IPS-15b (cell line): Measurements from ENCODE around the gene LRP11.

Experiments
- H3K27me3 ChIP-seq: one replicate; pipeline ENCODE4 v1.6.1; 2013; ENCODE audit warnings: low read length; ENCODE audit not compliant: control insufficient read depth, insufficient read depth
- H3K36me3 ChIP-seq: one replicate; pipeline ENCODE4 v1.6.1; 2013; ENCODE audit warnings: low read length; ENCODE audit not compliant: control insufficient read depth, insufficient read depth
- H3K4me1 ChIP-seq: one replicate; pipeline ENCODE4 v1.6.1; 2013; ENCODE audit warnings: mild to moderate bottlenecking, low read length; ENCODE audit not compliant: control insufficient read depth, insufficient read depth
- H3K4me3 ChIP-seq: one replicate; pipeline ENCODE4 v1.5.1; 2013; ENCODE audit warnings: low read depth, low read length
- H3K9ac ChIP-seq: one replicate; pipeline ENCODE4 v1.6.1; 2013; ENCODE audit warnings: low read depth, mild to moderate bottlenecking, low read length
- H3K9me3 ChIP-seq: one replicate; pipeline ENCODE4 v1.6.1; 2013; ENCODE audit warnings: mild to moderate bottlenecking, low read length; ENCODE audit not compliant: control insufficient read depth, insufficient read depth

The LRP11 gene

DNA sequence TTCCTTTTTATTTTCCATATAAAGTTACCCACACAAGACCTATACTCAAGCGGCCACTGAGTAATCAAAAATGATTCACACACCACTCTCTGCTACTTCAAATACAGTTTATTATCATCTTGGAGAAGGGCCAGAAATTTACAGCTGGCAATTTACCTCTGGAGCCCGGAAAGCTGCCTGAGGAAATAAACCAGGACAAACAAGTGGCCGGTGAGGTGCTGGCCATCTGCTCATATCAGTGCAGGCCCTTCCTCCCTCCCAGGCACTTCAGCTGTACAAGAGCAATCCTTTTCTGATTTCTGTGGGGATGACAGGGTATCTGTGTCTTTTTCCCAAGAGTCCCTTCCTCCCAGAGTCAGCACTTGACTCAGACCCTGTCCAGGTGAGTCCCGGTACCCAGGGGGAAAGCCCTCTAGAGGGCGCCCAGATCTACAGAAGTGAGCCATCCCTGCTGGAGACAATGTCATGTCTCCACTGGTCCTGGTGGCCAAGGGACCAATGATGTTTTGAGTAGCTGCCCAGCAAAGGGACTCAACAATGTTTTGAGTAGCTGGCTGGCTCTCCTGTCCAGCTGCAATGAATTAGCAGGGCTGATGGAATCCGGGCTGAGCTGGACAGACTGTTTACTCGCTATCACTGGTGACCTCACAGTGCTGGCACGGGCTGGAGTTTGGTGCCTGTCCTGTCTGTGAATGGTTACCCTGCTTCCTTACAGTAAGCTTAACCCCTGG is 23.6 kb downstream of the LRP11 start:
- no peaks in the 10 kb centered on the region for H3K27me3 ChIP-seq
- H3K9ac ChIP-seq = no peak overlapping the region
- no peaks in the 10 kb centered on the region for H3K36me3 ChIP-seq
- no peak overlapping the region for H3K4me3 ChIP-seq
- no peaks in the 10 kb centered on the region for H3K4me1 ChIP-seq
- no peaks in the 10 kb centered on the region for H3K9me3 ChIP-seq

DNA sequence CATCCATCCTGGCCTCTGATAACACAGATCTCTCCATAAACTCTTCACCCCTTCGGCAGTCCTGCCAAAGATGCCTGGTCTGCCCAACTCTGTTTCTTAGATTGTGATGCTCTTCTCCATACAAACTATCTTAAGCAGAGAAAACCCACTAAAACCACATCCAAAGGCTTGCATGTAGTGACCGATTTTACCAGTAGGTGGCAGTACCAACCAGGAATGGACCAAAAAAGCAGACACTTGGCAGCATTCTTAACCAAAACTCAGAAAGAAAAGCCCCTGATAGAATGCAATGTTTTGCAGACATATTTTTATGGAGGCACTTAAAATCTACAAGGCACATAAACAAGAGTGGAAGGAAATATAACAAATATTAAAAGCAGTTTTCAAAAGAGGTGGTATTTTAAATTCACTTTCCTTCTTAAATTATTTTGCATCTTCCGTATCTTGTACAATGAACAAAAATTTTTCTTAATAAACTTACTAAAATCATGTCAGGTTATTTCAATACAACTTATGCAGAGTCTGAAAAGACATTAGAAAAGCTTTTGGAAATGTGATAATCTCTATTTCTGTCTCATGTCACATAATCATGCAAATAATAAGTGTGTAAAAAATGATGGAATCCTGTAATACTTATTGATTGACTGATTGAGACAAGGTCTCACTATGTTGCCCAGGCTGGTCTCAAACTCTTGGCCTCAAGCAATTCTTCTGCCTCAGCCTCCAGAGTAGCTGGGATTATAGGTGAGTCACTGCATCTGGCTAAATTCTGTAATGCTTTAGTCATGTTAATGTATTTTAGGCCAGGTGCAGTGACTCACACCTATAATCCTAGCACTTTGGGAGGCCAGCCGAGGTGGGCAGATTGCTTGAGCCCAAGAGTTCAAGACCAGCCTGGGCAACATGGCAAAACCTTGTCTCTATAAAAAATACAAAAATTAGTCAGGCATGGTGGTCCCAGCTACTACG is 29.4 kb downstream of the LRP11 start:
- Histone ChIP-seq H3K27me3 (no peaks in the 10 kb centered on the region), H3K9ac (no peak overlapping the region), H3K9me3 (no peaks in the 10 kb centered on the region), H3K4me3 (no peak overlapping the region), H3K36me3 (no peaks in the 10 kb centered on the region), H3K4me1 (no peaks in the 10 kb centered on the region)

DNA sequence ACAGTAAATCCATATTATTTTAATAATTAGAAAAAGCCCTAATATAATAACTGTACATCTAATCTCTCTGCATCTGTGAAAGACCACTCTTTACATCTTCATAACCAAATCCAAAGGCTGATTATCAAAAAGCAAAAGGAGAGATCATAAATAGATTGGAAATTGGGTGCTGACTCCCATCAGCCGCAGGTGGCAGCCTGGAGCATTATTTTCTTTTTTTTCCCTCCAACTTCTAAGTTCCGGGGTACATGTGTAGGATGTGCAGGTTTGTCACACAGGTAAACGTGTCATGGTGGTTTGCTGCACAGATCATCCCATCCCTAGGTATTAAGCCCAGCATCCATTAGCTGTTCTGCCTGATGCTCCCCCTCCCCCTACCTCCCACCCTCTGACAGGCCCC is 30.5 kb downstream of the LRP11 start:
- H3K36me3 ChIP-seq = no peaks in the 10 kb centered on the region
- H3K9ac ChIP-seq = no peak overlapping the region
- H3K27me3 ChIP-seq = no peaks in the 10 kb centered on the region
- H3K9me3 ChIP-seq = no peaks in the 10 kb centered on the region
- no peak overlapping the region for H3K4me3 ChIP-seq
- no peaks in the 10 kb centered on the region for H3K4me1 ChIP-seq

DNA sequence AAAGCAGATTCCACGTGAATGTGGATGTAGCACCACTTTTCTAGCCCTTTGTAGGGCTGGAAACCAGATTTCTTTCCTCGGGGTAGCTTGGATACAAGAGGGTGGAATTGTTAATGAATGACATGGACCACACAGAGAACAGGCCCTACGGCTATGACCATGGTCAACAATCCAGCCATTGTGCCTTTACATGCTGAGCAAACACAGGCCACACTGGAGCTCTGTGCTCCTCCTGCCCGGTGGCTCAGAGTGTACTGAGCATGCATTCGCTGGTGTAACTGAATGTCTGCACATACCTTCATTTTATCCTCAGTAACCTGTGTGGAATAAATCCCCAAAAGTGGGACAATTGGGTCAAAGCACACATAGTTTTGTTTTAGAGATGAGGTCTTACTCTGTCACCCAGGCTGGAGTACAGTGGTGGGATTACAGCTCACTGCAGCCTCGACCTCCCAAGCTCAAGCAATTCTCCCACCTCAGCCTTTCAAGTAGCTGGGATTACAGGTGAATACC is 32.8 kb downstream of the LRP11 start:
- H3K4me3 ChIP-seq = no peak overlapping the region
- H3K9me3 ChIP-seq = no peaks in the 10 kb centered on the region
- no peak overlapping the region for H3K9ac ChIP-seq
- no peaks in the 10 kb centered on the region for H3K27me3 ChIP-seq
- no peaks in the 10 kb centered on the region for H3K4me1 ChIP-seq
- no peaks in the 10 kb centered on the region for H3K36me3 ChIP-seq

DNA sequence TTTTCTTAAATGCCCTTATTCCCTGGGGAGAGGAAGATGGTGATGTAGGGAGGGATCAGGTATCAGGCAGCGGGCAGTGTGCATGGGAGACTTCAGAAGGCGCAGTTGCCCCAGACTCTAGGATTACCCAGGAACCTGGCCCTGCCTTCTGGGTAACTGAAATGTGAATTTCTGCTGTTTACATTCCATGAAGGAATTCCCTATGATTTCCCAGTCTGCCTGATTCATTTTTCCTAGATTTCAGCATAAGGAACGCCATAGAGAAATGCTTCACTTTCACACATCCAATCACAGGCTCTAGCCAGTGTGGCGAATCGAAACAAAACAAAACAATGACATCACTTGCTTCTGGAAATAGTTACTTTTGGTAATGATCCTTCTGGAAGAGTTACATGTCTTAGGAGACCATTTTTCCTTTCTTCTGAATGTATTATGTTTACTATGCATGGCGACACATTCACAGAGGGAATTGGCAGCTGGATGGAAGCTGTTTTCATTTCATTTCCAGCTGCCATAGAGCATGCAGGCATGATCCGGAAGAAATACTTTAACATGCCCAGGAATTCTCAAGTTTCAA is 33.3 kb downstream of the LRP11 start:
- Histone ChIP-seq H3K27me3 (no peaks in the 10 kb centered on the region), H3K4me3 (no peak overlapping the region), H3K36me3 (no peaks in the 10 kb centered on the region), H3K9ac (no peak overlapping the region), H3K9me3 (no peaks in the 10 kb centered on the region), H3K4me1 (no peaks in the 10 kb centered on the region)

DNA sequence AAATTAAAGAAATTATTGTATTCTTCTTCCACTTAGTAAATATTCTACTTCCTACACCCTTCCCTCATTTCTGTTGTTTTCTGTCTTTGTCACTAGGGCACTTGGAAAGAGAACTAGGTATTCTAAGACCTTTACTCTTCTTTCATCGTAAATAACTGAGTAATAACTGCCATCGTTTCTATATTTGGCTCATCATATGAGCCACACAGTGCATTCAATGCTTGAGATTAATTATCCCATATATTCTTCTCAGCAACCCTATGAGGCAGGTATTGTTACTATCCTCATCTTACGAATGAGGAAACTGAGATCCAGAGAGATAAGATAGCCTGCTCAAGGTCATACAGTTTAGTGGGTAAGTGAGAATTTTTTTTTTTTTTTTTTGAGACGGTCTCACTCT is 38.9 kb downstream of the LRP11 start:
- no peaks in the 10 kb centered on the region for H3K9me3 ChIP-seq
- H3K27me3 ChIP-seq = no peaks in the 10 kb centered on the region
- H3K9ac ChIP-seq = no peak overlapping the region
- H3K4me3 ChIP-seq = no peak overlapping the region
- H3K36me3 ChIP-seq = peaks cover 2% of the 10 kb centered on the region
- H3K4me1 ChIP-seq = no peaks in the 10 kb centered on the region

DNA sequence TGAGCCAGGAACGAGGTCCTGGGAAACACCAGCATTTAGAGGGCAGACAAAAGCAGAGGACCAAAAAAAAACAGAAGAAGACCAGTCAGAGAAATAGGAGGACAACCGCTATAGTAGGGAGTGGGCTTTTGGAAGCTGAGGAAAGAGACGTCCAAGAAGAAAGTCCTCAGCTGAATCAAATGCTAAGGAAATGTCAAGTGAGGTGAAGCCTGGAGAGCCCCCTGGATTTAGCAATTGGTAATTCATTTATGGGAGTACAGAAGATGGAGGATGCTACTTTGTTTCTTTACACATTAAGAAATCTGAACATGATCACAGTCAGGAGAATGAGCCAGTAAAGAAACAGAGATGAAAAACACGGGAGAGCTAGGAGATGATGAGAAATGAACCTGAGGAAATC is 41.1 kb downstream of the LRP11 start:
- no peaks in the 10 kb centered on the region for H3K27me3 ChIP-seq
- no peak overlapping the region for H3K9ac ChIP-seq
- no peaks in the 10 kb centered on the region for H3K4me1 ChIP-seq
- H3K4me3 ChIP-seq = no peak overlapping the region
- peaks cover 2% of the 10 kb centered on the region for H3K36me3 ChIP-seq
- H3K9me3 ChIP-seq = no peaks in the 10 kb centered on the region

DNA sequence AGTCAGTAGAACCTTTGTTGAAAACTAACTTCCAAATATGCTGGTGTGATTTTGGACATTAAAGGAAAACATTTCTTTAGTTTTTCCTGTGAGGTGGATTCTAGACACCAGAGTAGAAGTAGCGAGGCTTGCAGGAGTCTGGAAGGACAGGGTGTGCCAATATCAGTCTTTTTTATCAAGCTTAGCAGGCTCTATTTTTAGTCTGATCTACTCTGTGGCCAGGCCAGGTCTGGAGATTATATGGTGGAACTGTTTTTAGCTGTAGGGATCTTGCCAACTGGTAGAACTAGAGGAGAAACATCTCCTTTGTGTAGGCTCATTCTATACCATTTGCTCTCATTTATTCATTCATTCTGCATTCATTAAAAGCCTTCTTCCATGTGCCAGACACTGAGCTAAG is 42.7 kb downstream of the LRP11 start:
- no peaks in the 10 kb centered on the region for H3K4me1 ChIP-seq
- H3K9me3 ChIP-seq = no peaks in the 10 kb centered on the region
- H3K9ac ChIP-seq = no peak overlapping the region
- H3K36me3 ChIP-seq = peaks cover 2% of the 10 kb centered on the region
- no peaks in the 10 kb centered on the region for H3K27me3 ChIP-seq
- H3K4me3 ChIP-seq = no peak overlapping the region

DNA sequence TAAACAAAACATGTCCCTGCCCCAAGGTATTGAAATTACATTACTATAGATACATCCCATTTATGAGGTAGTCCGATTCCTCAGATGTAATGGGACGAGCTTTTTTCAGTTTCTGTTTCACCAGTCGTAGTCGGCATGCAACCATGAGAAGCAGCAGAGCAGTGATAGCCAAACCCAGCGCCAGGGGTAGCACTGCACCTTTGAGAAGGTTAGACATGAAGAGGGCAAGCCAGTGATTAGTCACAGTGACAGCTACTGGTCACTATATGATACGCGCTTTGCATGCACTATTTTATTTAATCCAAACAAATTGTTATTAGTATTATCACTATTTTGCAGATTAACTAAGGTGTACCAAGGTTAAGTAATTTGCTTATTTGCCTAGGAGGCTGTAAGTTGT is 43.7 kb downstream of the LRP11 start:
- H3K9me3 ChIP-seq = no peaks in the 10 kb centered on the region
- no peak overlapping the region for H3K4me3 ChIP-seq
- no peaks in the 10 kb centered on the region for H3K4me1 ChIP-seq
- H3K36me3 ChIP-seq = peaks cover 2% of the 10 kb centered on the region
- H3K9ac ChIP-seq = no peak overlapping the region
- no peaks in the 10 kb centered on the region for H3K27me3 ChIP-seq

DNA sequence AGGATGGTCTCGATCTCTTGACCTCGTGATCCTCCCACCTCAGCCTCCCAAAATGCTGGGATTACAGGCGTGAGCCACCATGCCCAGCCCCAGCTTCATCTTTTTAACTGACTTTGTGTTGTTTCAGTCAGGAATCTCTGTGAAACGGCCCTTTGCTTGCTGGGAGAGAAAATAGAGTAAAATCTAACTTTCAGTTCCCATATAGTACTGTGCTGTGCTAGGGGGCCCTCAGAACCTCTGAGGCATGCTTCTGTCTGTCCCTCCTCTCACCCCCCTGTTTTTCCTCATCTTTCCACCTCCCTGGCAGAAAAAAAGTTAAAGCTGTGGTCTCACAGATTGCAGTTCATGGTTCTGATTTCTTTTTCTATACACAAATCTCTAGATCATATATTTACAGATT is 48.4 kb downstream of the LRP11 start:
- Histone ChIP-seq H3K9ac (no peak overlapping the region), H3K36me3 (peaks cover 3% of the 10 kb centered on the region)

DNA sequence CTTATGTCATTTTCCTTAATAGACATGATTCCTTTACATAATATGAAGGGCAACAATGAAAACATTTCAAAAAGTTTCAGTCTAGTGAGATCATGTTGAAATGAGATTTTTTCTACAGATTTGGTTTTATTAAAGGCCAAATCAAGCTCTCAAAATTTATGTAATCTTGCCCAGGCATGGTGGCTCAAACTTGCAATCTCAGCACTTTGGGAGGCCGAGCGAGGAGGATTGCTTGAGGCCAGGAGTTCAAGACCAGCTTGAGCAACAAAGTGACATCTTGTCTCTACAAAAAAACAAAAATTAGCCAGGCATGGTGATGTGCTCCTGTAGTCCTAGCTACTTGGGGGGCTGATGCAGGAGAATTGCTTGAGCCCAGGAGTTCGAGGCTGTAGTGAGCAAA is 50.8 kb downstream of the LRP11 start:
- Histone ChIP-seq H3K36me3 (peaks cover 3% of the 10 kb centered on the region), H3K4me3 (no peak overlapping the region), H3K4me1 (no peaks in the 10 kb centered on the region), H3K9me3 (no peaks in the 10 kb centered on the region), H3K9ac (no peak overlapping the region), H3K27me3 (no peaks in the 10 kb centered on the region)

More for the DNA sequence above, 48.4 kb downstream of the LRP11 start:
- no peak overlapping the region for H3K4me3 ChIP-seq
- H3K9me3 ChIP-seq = no peaks in the 10 kb centered on the region
- no peaks in the 10 kb centered on the region for H3K4me1 ChIP-seq
- H3K27me3 ChIP-seq = no peaks in the 10 kb centered on the region
